ENCODE results near the gene DDIT3. TPM values are rescaled to one million over a fixed set of nuclear protein-coding genes. Genes with fewer than 3 reads are reported as not detected.

The DDIT3 gene
- total and polyA plus RNA-seq, 12 donors, result 7.7 to 98.4 (median 48.7) TPM

- H3K4me3 ChIP-seq, result no peak overlapping the region
- DNase-seq, result no peak
- peaks cover 3 to 5% of the 10 kb centered on the region in 2 donors for H3K4me1 ChIP-seq (replicated peaks in 1 of 2)
- H3K27ac ChIP-seq, result no peak overlapping the region
- no peaks in the 10 kb centered on the region for H3K27me3 ChIP-seq
- no peaks in the 10 kb centered on the region for H3K36me3 ChIP-seq (replicated peaks in 1 of 2)
- 77 to 84% (median 81%) methylated on average over 8 to 12 of the region's 12 CpGs for WGBS, 4 donors
- intact Hi-C loops (cut with DNase I), result no loop called here
- TF ChIP-seq CTCF (IDR thresholded peaks at IDR 0.05) (no peak), POLR2A (IDR thresholded peaks at IDR 0.05) (no peak)
- no peaks in the 10 kb centered on the region for H3K9me3 ChIP-seq (replicated peaks in 1 of 3)
Observed at GRCh38 chr12:57467212-57467874, 53.0 kb downstream of the DDIT3 start.

MicroRNA genes within 50 kb of the gene (microRNA counts, 767-probe panel; counts per million panel counts)
- microRNA hsa-miR-616-3p, result 0 counts per million in 2 donors

Small RNAs within 50 kb of the gene (microRNA-seq; reads per million reads assigned to microRNA genes)
- gene MIR616, result 0 to 1.4 (median 0) reads per million in 3 donors
- gene MIR6758, result 0 to 0.38 (median 0) reads per million in 3 donors

Small RNAs within 50 kb of the gene (small RNA-seq; reads per million reads assigned to genes)
- 0 reads per million in 2 donors for gene MIR616

Other genes with a start within 250 kb of the DDIT3 start
- gene R3HDM2, start 89.5 kb downstream of the DDIT3 start, total RNA-seq, result 10 to 100 TPM; 25.3 to 91.9 (median 50.1) TPM
- 10 to 100 TPM; 21.9 to 33.8 (median 32.4) TPM for gene R3HDM2, start 89.5 kb downstream of the DDIT3 start, polyA plus RNA-seq
- gene INHBC, start 85.7 kb downstream of the DDIT3 start, total RNA-seq, result not detected
- gene INHBC, start 85.7 kb downstream of the DDIT3 start, polyA plus RNA-seq, result not detected
- under 1 TPM in 1 of 9 donors, not detected in 8; 0.11 TPM for gene INHBE, start 65.2 kb downstream of the DDIT3 start, total RNA-seq
- gene INHBE, start 65.2 kb downstream of the DDIT3 start, polyA plus RNA-seq, result not detected
- 1 to 10 TPM in 5 of 9 donors, under 1 TPM in 4; 0.30 to 2.8 (median 1.0) TPM for gene GLI1, start 60.7 kb downstream of the DDIT3 start, total RNA-seq
- gene GLI1, start 60.7 kb downstream of the DDIT3 start, polyA plus RNA-seq, result 1 to 10 TPM in 2 of 3 donors, under 1 TPM in 1; 0.44 to 7.2 (median 4.4) TPM
- 10 to 100 TPM in 7 of 9 donors, 1 to 10 TPM in 2; 1.3 to 39.4 (median 14.2) TPM for gene ARHGAP9, start 40.6 kb downstream of the DDIT3 start, total RNA-seq
- gene ARHGAP9, start 40.6 kb downstream of the DDIT3 start, polyA plus RNA-seq, result 10 to 100 TPM in 2 of 3 donors, 1 to 10 TPM in 1; 4.1 to 46.4 (median 19.4) TPM
- gene MARS1, start 32.4 kb downstream of the DDIT3 start, total RNA-seq, result 100 to 1,000 TPM in 5 of 9 donors, 10 to 100 TPM in 4; 38.3 to 182 (median 126) TPM
- gene MARS1, start 32.4 kb downstream of the DDIT3 start, polyA plus RNA-seq, result 100 to 1,000 TPM; 114 to 210 (median 143) TPM
- 100 to 1,000 TPM in 2 of 9 donors, 10 to 100 TPM in 7; 10.5 to 128 (median 32.6) TPM for gene MBD6, start 2.3 kb upstream of the DDIT3 start, total RNA-seq
- 100 to 1,000 TPM in 1 of 3 donors, 10 to 100 TPM in 2; 21.7 to 167 (median 91.4) TPM for gene MBD6, start 2.3 kb upstream of the DDIT3 start, polyA plus RNA-seq
- 100 to 1,000 TPM; 114 to 202 (median 137) TPM for gene DCTN2, start 26.7 kb upstream of the DDIT3 start, total RNA-seq
- 100 to 1,000 TPM in 2 of 3 donors, 10 to 100 TPM in 1; 81.2 to 238 (median 101) TPM for gene DCTN2, start 26.7 kb upstream of the DDIT3 start, polyA plus RNA-seq
- 1 to 10 TPM in 4 of 9 donors, under 1 TPM in 4, not detected in 1; 0.32 to 7.6 (median 1.3) TPM for gene KIF5A, start 29.5 kb upstream of the DDIT3 start, total RNA-seq
- 1 to 10 TPM; 1.9 to 7.4 (median 5.6) TPM for gene KIF5A, start 29.5 kb upstream of the DDIT3 start, polyA plus RNA-seq
- gene PIP4K2C, start 70.7 kb upstream of the DDIT3 start, total RNA-seq, result 10 to 100 TPM; 19.5 to 75.9 (median 28.8) TPM
- gene PIP4K2C, start 70.7 kb upstream of the DDIT3 start, polyA plus RNA-seq, result 10 to 100 TPM in 1 of 3 donors, 1 to 10 TPM in 2; 8.1 to 31.5 (median 8.6) TPM
- gene DTX3, start 84.3 kb upstream of the DDIT3 start, total RNA-seq, result 10 to 100 TPM; 21.4 to 59.7 (median 46.0) TPM
- 100 to 1,000 TPM in 1 of 3 donors, 10 to 100 TPM in 2; 20.4 to 136 (median 98.9) TPM for gene DTX3, start 84.3 kb upstream of the DDIT3 start, polyA plus RNA-seq
- gene ARHGEF25, start 90.9 kb upstream of the DDIT3 start, total RNA-seq, result 10 to 100 TPM in 4 of 9 donors, 1 to 10 TPM in 5; 4.9 to 15.9 (median 9.3) TPM
- gene ARHGEF25, start 90.9 kb upstream of the DDIT3 start, polyA plus RNA-seq, result 10 to 100 TPM in 2 of 3 donors, 1 to 10 TPM in 1; 5.3 to 86.4 (median 34.4) TPM
- gene B4GALNT1, start 112.7 kb upstream of the DDIT3 start, total RNA-seq, result 1 to 10 TPM in 5 of 9 donors, under 1 TPM in 4; 0.17 to 7.4 (median 1.1) TPM
- gene B4GALNT1, start 112.7 kb upstream of the DDIT3 start, polyA plus RNA-seq, result 1 to 10 TPM; 1.0 to 1.3 (median 1.3) TPM
- 100 to 1,000 TPM; 157 to 428 (median 293) TPM for gene OS9, start 173.6 kb upstream of the DDIT3 start, total RNA-seq
- 100 to 1,000 TPM; 155 to 282 (median 234) TPM for gene OS9, start 173.6 kb upstream of the DDIT3 start, polyA plus RNA-seq
- 1 to 10 TPM in 7 of 9 donors, under 1 TPM in 2; 0.50 to 4.0 (median 1.8) TPM for gene AGAP2, start 218.2 kb upstream of the DDIT3 start, total RNA-seq
- gene AGAP2, start 218.2 kb upstream of the DDIT3 start, polyA plus RNA-seq, result 1 to 10 TPM; 1.9 to 8.1 (median 2.6) TPM
- gene TSPAN31, start 224.5 kb upstream of the DDIT3 start, total RNA-seq, result 100 to 1,000 TPM in 1 of 9 donors, 10 to 100 TPM in 8; 44.2 to 115 (median 58.1) TPM
- 10 to 100 TPM; 25.3 to 50.7 (median 45.1) TPM for gene TSPAN31, start 224.5 kb upstream of the DDIT3 start, polyA plus RNA-seq
- 100 to 1,000 TPM in 8 of 9 donors, 10 to 100 TPM in 1; 90.9 to 197 (median 145) TPM for gene CDK4, start 231.8 kb upstream of the DDIT3 start, total RNA-seq
- 10 to 100 TPM; 46.8 to 78.8 (median 66.1) TPM for gene CDK4, start 231.8 kb upstream of the DDIT3 start, polyA plus RNA-seq
- gene MARCHF9, start 234.6 kb upstream of the DDIT3 start, total RNA-seq, result 10 to 100 TPM in 7 of 9 donors, 1 to 10 TPM in 2; 6.7 to 23.4 (median 16.5) TPM
- gene MARCHF9, start 234.6 kb upstream of the DDIT3 start, polyA plus RNA-seq, result 10 to 100 TPM in 2 of 3 donors, 1 to 10 TPM in 1; 9.5 to 45.1 (median 44.0) TPM
- gene CYP27B1, start 246.6 kb upstream of the DDIT3 start, total RNA-seq, result 10 to 100 TPM in 1 of 9 donors, 1 to 10 TPM in 7, under 1 TPM in 1; 0.48 to 10.4 (median 2.8) TPM
- 1 to 10 TPM; 2.5 to 3.8 (median 3.5) TPM for gene CYP27B1, start 246.6 kb upstream of the DDIT3 start, polyA plus RNA-seq